ENCODE measurements around the gene CFAP20. TPM values are rescaled to one million over a fixed set of nuclear protein-coding genes. Genes with fewer than 3 reads are reported as not detected.

CFAP20 gene
- total and polyA plus RNA-seq, 2 of the 13 experiments (the other 11 are each of a cell fraction or from before 2014, with no cell fraction given) = 73.1 to 87.4 TPM

DNA sequence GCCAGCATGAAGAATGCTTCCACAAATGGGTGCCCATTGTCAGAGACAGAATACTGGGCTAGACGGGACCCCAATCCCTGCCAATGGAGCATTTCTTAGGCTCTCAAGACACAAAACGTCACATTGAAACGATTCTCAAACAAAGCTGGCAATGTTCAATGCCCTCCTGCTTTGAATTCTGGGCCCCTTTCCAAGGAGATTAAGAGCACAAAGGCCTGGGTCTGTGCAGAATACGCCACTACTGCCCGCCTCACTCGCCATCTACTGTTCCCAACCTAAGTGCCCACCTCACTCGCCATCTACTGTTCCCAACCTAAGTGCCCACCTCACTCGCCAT is 9.7 kb downstream of the CFAP20 start:
- no TSS peak for BruUV-seq (replicated peaks)
- no peak overlapping the region for H2AFZ ChIP-seq (ENCODE audit: low read length)
- no peak overlapping the region for H3K27ac ChIP-seq (ENCODE audit: extremely low read length, insufficient read depth, low read length)
- POLR2A ChIA-PET = interaction anchor here (2.1 to 2.6 kb wide), 2 partner anchors 10 to 95 kb away, joined by 10 to 11 read pairs; partner anchors contain the start of gene CFAP20
- in situ Hi-C loops (cut with HindIII; ENCODE audit: extremely low pct_ligation_motif_present, low pct_unique_long_range_greater_than_20kb) = no loop called here
- no peak overlapping the region for H3K4me2 ChIP-seq (ENCODE audit: low read depth, low read length)
- TF ChIP-seq GZF1 (CRISPR knock-in tag; IDR thresholded peaks at IDR 0.05) (no peak), KAT7 (CRISPR knock-in tag; IDR thresholded peaks at IDR 0.05; ENCODE audit: borderline replicate concordance) (no peak), ZNF629 (CRISPR knock-in tag; conservative IDR thresholded peaks at IDR 0.05) (no peak), HMG20B (CRISPR knock-in tag; conservative IDR thresholded peaks at IDR 0.05) (no peak), ZFP82 (CRISPR knock-in tag; IDR thresholded peaks at IDR 0.05; ENCODE audit: borderline replicate concordance) (no peak), SIX4 (CRISPR knock-in tag; IDR thresholded peaks at IDR 0.05) (no peak), ZBTB38 (CRISPR knock-in tag; IDR thresholded peaks at IDR 0.05) (no peak), ATM (IDR thresholded peaks at IDR 0.05; ENCODE audit: borderline replicate concordance) (no peak), CBX2 (IDR thresholded peaks at IDR 0.05; ENCODE audit: low read depth, low read length) (no peak), CBX2 (CRISPR knock-in tag; IDR thresholded peaks at IDR 0.05; ENCODE audit: low read depth) (no peak), ZNF3 (CRISPR knock-in tag; IDR thresholded peaks at IDR 0.05) (no peak), HNF4A (CRISPR knock-in tag; IDR thresholded peaks at IDR 0.05) (no peak), PRPF4 (IDR thresholded peaks at IDR 0.05; ENCODE audit: low read depth, low read length, poor library complexity, severe bottlenecking) (no peak), ZFP1 (CRISPR knock-in tag; IDR thresholded peaks at IDR 0.05) (no peak), SKI (IDR thresholded peaks at IDR 0.05; ENCODE audit: partially characterized antibody) (no peak), HDAC6 (IDR thresholded peaks at IDR 0.05; ENCODE audit: low read depth, low read length) (no peak)
- TF ChIP-seq, protein P1, sequence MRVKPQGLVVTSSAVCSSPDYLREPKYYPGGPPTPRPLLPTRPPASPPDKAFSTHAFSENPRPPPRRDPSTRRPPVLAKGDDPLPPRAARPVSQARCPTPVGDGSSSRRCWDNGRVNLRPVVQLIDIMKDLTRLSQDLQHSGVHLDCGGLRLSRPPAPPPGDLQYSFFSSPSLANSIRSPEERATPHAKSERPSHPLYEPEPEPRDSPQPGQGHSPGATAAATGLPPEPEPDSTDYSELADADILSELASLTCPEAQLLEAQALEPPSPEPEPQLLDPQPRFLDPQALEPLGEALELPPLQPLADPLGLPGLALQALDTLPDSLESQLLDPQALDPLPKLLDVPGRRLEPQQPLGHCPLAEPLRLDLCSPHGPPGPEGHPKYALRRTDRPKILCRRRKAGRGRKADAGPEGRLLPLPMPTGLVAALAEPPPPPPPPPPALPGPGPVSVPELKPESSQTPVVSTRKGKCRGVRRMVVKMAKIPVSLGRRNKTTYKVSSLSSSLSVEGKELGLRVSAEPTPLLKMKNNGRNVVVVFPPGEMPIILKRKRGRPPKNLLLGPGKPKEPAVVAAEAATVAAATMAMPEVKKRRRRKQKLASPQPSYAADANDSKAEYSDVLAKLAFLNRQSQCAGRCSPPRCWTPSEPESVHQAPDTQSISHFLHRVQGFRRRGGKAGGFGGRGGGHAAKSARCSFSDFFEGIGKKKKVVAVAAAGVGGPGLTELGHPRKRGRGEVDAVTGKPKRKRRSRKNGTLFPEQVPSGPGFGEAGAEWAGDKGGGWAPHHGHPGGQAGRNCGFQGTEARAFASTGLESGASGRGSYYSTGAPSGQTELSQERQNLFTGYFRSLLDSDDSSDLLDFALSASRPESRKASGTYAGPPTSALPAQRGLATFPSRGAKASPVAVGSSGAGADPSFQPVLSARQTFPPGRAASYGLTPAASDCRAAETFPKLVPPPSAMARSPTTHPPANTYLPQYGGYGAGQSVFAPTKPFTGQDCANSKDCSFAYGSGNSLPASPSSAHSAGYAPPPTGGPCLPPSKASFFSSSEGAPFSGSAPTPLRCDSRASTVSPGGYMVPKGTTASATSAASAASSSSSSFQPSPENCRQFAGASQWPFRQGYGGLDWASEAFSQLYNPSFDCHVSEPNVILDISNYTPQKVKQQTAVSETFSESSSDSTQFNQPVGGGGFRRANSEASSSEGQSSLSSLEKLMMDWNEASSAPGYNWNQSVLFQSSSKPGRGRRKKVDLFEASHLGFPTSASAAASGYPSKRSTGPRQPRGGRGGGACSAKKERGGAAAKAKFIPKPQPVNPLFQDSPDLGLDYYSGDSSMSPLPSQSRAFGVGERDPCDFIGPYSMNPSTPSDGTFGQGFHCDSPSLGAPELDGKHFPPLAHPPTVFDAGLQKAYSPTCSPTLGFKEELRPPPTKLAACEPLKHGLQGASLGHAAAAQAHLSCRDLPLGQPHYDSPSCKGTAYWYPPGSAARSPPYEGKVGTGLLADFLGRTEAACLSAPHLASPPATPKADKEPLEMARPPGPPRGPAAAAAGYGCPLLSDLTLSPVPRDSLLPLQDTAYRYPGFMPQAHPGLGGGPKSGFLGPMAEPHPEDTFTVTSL (CRISPR knock-in tag; IDR thresholded peaks at IDR 0.05; ENCODE audit: borderline replicate concordance) = no peak
- TF ChIP-seq, protein P2, sequence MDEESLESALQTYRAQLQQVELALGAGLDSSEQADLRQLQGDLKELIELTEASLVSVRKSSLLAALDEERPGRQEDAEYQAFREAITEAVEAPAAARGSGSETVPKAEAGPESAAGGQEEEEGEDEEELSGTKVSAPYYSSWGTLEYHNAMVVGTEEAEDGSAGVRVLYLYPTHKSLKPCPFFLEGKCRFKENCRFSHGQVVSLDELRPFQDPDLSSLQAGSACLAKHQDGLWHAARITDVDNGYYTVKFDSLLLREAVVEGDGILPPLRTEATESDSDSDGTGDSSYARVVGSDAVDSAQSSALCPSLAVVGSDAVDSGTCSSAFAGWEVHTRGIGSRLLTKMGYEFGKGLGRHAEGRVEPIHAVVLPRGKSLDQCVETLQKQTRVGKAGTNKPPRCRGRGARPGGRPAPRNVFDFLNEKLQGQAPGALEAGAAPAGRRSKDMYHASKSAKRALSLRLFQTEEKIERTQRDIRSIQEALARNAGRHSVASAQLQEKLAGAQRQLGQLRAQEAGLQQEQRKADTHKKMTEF (CRISPR knock-in tag; IDR thresholded peaks at IDR 0.05) = no peak
- no peaks in the 10 kb centered on the region for H3K27me3 ChIP-seq (ENCODE audit: control insufficient read depth in 1 of 2, insufficient read depth in 2 of 2, low read length in 2 of 2)
- H3K79me2 ChIP-seq (ENCODE audit: insufficient read depth, low read length) = peaks cover 72% of the 10 kb centered on the region
- WGBS (ENCODE audit: low lambda C conversion rate) = 90% methylated on average over 8 of the region's 8 CpGs
- ATAC-seq = no peak
- peaks cover 48% of the 10 kb centered on the region for H3K4me1 ChIP-seq (ENCODE audit: insufficient read depth, low read length)
- DNase-seq (ENCODE audit: low spot score) = no peak
- H3K9ac ChIP-seq (ENCODE audit: insufficient read depth, low read depth, low read length) = no peak overlapping the region
- H3K4me3 ChIP-seq (replicated peaks in 1 of 3; ENCODE audit: insufficient read depth in 1 of 3, low read depth in 2 of 3, low read length in 3 of 3) = no peak overlapping the region
- CTCF ChIA-PET (ENCODE audit: low intra/inter-chr PET ratio, low total read pairs) = interaction anchor here (4.0 kb wide), 1 partner anchor 100 kb away, joined by 40 read pairs; no protein-coding TSS in a partner anchor
- H3K9me3 ChIP-seq (ENCODE audit: low read length) = no peaks in the 10 kb centered on the region
- H4K20me1 ChIP-seq (ENCODE audit: insufficient read depth, low read length) = peaks cover 51% of the 10 kb centered on the region
- peaks cover 15 to 28% of the 10 kb centered on the region in 2 experiments for H3K36me3 ChIP-seq (replicated peaks in 1 of 2; ENCODE audit: control insufficient read depth in 1 of 2, insufficient read depth in 2 of 2, low read length in 2 of 2)
- intact Hi-C loops (cut with micrococcal nuclease; ENCODE audit: unreplicated experiment) = no loop called here
- no peak for FAIRE-seq

All from HepG2 (cell line).